ENCODE measurements around the gene CDKAL1.

CDKAL1 gene

GRCh38 chr6:20669571-20670314, 135.5 kb downstream of the CDKAL1 start:
- Histone ChIP-seq H3K36me3 (ENCODE audit: control insufficient read depth, insufficient read depth, low read length) (no peaks in the 10 kb centered on the region), H3K27ac (no peak overlapping the region), H3K4me1 (no peaks in the 10 kb centered on the region), H3K27me3 (ENCODE audit: control insufficient read depth, insufficient read depth, low read length) (no peaks in the 10 kb centered on the region), H3K9me3 (ENCODE audit: control insufficient read depth, low read length) (no peaks in the 10 kb centered on the region), H3K9ac (no peak overlapping the region), H3K4me2 (ENCODE audit: low read length) (no peak overlapping the region), H3K4me3 (ENCODE audit: low read depth, low read length) (no peak overlapping the region), H3K79me2 (no peaks in the 10 kb centered on the region), H2AFZ (no peak overlapping the region)
- no peak for TF ChIP-seq CTCF (IDR thresholded peaks at IDR 0.05)

DNA sequence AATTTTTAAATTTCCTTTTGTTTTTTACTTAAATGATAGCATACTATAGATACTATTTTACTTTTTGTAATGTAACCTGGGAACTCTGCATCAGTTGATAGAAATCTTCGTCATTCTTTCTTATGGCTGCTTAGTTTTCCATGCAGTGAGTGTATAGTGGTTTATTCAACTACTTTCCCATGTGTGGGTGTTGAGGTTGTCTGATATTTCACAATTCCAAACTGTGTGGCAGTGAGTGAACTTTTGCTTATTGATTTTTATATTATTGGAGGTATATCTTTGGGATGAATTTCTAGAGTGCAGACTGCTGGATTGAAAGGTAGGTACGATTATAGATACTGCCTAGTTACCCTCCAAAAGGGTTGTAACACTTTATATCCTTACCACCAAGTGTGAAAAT, 136.5 kb downstream of the CDKAL1 start:
- Histone ChIP-seq H3K4me2 (ENCODE audit: low read length) (no peak overlapping the region), H3K9me3 (ENCODE audit: control insufficient read depth, low read length) (no peaks in the 10 kb centered on the region), H3K4me1 (no peaks in the 10 kb centered on the region), H3K79me2 (no peaks in the 10 kb centered on the region), H3K27ac (no peak overlapping the region), H3K27me3 (ENCODE audit: control insufficient read depth, insufficient read depth, low read length) (no peaks in the 10 kb centered on the region), H2AFZ (no peak overlapping the region), H3K9ac (no peak overlapping the region), H3K4me3 (ENCODE audit: low read depth, low read length) (no peak overlapping the region), H3K36me3 (ENCODE audit: control insufficient read depth, insufficient read depth, low read length) (no peaks in the 10 kb centered on the region)
- TF ChIP-seq CTCF (IDR thresholded peaks at IDR 0.05) = no peak

DNA sequence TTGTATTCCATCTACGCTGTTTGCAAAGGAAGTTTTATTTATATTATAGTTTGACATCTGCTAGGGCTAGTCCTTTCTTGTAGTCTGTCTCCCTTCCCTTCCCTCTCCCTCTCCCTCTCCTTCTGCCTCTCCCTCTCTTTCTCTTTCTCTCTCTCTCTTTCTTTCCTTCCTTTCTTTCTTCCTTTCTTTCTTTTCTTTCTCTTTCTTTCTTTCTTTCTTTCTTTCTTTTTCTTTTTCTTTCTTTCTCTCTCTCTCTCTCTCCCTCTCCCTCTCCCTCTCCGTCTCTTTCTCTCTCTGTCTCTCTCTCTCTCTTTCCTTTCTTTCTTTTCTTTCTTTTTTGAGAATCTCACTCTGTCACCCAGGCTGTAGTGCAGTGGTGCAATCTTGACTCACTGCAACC, 137.8 kb downstream of the CDKAL1 start:
- Histone ChIP-seq H2AFZ (no peak overlapping the region), H3K9ac (no peak overlapping the region), H3K4me3 (ENCODE audit: low read depth, low read length) (no peak overlapping the region), H3K79me2 (no peaks in the 10 kb centered on the region), H3K4me1 (no peaks in the 10 kb centered on the region), H3K4me2 (ENCODE audit: low read length) (no peak overlapping the region), H3K27me3 (ENCODE audit: control insufficient read depth, insufficient read depth, low read length) (no peaks in the 10 kb centered on the region), H3K27ac (no peak overlapping the region), H3K36me3 (ENCODE audit: control insufficient read depth, insufficient read depth, low read length) (no peaks in the 10 kb centered on the region), H3K9me3 (ENCODE audit: control insufficient read depth, low read length) (no peaks in the 10 kb centered on the region)
- no peak for TF ChIP-seq CTCF (IDR thresholded peaks at IDR 0.05)

- H3K79me2 ChIP-seq = no peaks in the 10 kb centered on the region
- no peaks in the 10 kb centered on the region for H3K9me3 ChIP-seq (ENCODE audit: control insufficient read depth, low read length)
- no peak for TF ChIP-seq CTCF (IDR thresholded peaks at IDR 0.05)
- no peak overlapping the region for H2AFZ ChIP-seq
- H3K4me1 ChIP-seq = no peaks in the 10 kb centered on the region
- H3K27me3 ChIP-seq (ENCODE audit: control insufficient read depth, insufficient read depth, low read length) = no peaks in the 10 kb centered on the region
- H3K36me3 ChIP-seq (ENCODE audit: control insufficient read depth, insufficient read depth, low read length) = no peaks in the 10 kb centered on the region
- no peak overlapping the region for H3K9ac ChIP-seq
- no peak overlapping the region for H3K4me2 ChIP-seq (ENCODE audit: low read length)
- no peak overlapping the region for H3K27ac ChIP-seq
- H3K4me3 ChIP-seq (ENCODE audit: low read depth, low read length) = no peak overlapping the region
These were observed 139.2 kb downstream of the CDKAL1 start for GRCh38 chr6:20673458-20673857.

DNA sequence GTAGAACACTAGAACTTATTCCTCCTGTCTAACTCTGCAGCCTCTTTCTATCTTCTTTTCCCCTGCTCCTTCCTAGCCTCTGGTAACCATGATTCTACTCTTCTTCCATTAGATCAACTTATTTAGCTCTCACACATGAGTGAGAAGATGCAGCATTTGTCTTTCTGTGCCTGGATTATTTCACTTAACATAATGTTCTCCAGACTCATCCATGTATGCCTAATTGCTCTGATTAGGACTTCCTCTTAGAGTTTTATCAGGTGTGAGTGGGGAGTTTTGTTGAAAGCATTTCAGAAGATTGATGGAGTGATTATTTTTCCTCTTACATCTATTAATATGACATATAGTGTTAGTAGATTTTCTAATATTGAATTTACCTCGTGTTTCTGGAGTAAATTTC, 140.4 kb downstream of the CDKAL1 start:
- no peak overlapping the region for H3K9ac ChIP-seq
- no peak for TF ChIP-seq CTCF (IDR thresholded peaks at IDR 0.05)

More for the DNA sequence above, 140.4 kb downstream of the CDKAL1 start:
- H3K4me1 ChIP-seq = no peaks in the 10 kb centered on the region
- H3K4me2 ChIP-seq (ENCODE audit: low read length) = no peak overlapping the region
- H3K79me2 ChIP-seq = no peaks in the 10 kb centered on the region
- no peak overlapping the region for H2AFZ ChIP-seq
- no peaks in the 10 kb centered on the region for H3K9me3 ChIP-seq (ENCODE audit: control insufficient read depth, low read length)
- H3K27ac ChIP-seq = no peak overlapping the region
- H3K4me3 ChIP-seq (ENCODE audit: low read depth, low read length) = no peak overlapping the region
- no peaks in the 10 kb centered on the region for H3K27me3 ChIP-seq (ENCODE audit: control insufficient read depth, insufficient read depth, low read length)
- no peaks in the 10 kb centered on the region for H3K36me3 ChIP-seq (ENCODE audit: control insufficient read depth, insufficient read depth, low read length)

Measured in parathyroid adenoma (tissue), 2 donors.